Astrocyte (in vitro differentiated cells and primary cell): ENCODE data around the gene TNFRSF1B. TPM values are rescaled to one million over a fixed set of nuclear protein-coding genes. Genes with fewer than 3 reads are reported as not detected.
"Not testable (repeated sequence)": the region's sequence is repeated elsewhere in the genome, so short reads cannot be mapped to it uniquely, and the experiment has no call there.

ENCODE experiments used
- DNase-seq: peaks from one replicate; pipeline ENCODE4 v3.0.0-alpha.2; 2010; ENCODE audit warnings: low read depth
- FAIRE-seq: peaks from 2 replicates; lab custom pipeline; 2011; peaks lifted over from hg19 to GRCh38; lab: Jason Lieb, UNC
- H2AFZ ChIP-seq: 2 replicates; pipeline ENCODE4 v1.6.0; 2012; ENCODE audit warnings: low read depth, low read length, inconsistent platforms
- H3K27ac ChIP-seq: 2 replicates; pipeline ENCODE4 v1.5.1; 2011; ENCODE audit warnings: low read depth, low read length, inconsistent platforms
- H3K27me3 ChIP-seq: 2 replicates; pipeline ENCODE4 v1.6.0; 2011; ENCODE audit warnings: low read length, inconsistent platforms; ENCODE audit not compliant: insufficient read depth
- H3K36me3 ChIP-seq: 2 replicates; pipeline ENCODE4 v1.5.1; 2011; ENCODE audit warnings: low read length, inconsistent platforms; ENCODE audit not compliant: insufficient read depth
- H3K4me1 ChIP-seq: 2 replicates; pipeline ENCODE4 v1.5.1; 2011; ENCODE audit warnings: low read length, inconsistent platforms; ENCODE audit not compliant: insufficient read depth
- H3K4me2 ChIP-seq: 2 replicates; pipeline ENCODE4 v1.6.0; 2012; ENCODE audit warnings: low read length, inconsistent platforms
- H3K4me3 ChIP-seq: 2 replicates; pipeline ENCODE4 v1.5.1; 2011; ENCODE audit warnings: low read depth, mild to moderate bottlenecking, low read length, inconsistent platforms; ENCODE audit not compliant: insufficient read depth
- H3K79me2 ChIP-seq: 2 replicates; pipeline ENCODE4 v1.6.0; 2012; ENCODE audit warnings: mild to moderate bottlenecking, low read length, inconsistent platforms; ENCODE audit not compliant: insufficient read depth
- H3K9ac ChIP-seq: 2 replicates; pipeline ENCODE4 v1.6.0; 2012; ENCODE audit warnings: mild to moderate bottlenecking, low read length, inconsistent platforms
- H3K9me3 ChIP-seq: 2 replicates; pipeline ENCODE4 v1.5.1; 2012; ENCODE audit warnings: low read depth, mild to moderate bottlenecking, low read length, inconsistent platforms; ENCODE audit not compliant: insufficient read depth
- H4K20me1 ChIP-seq: 2 replicates; pipeline ENCODE4 v1.6.0; 2012; ENCODE audit warnings: low read length, inconsistent platforms; ENCODE audit not compliant: insufficient read depth
- H3K27ac Mint-ChIP-seq: one replicate; pipeline ENCODE4 v1.8.0; 2021; ENCODE audit warnings: mild to moderate bottlenecking, mixed read lengths; ENCODE audit not compliant: unreplicated experiment
- H3K27me3 Mint-ChIP-seq: one replicate; pipeline ENCODE4 v1.8.0; 2021; ENCODE audit warnings: low read depth, mixed read lengths; ENCODE audit not compliant: unreplicated experiment
- H3K36me3 Mint-ChIP-seq: one replicate; pipeline ENCODE4 v1.8.0; 2021; ENCODE audit warnings: low read depth, mixed read lengths; ENCODE audit not compliant: unreplicated experiment
- H3K4me1 Mint-ChIP-seq: one replicate; pipeline ENCODE4 v1.8.0; 2021; ENCODE audit warnings: low read depth, mixed read lengths; ENCODE audit not compliant: unreplicated experiment
- H3K4me3 Mint-ChIP-seq: one replicate; pipeline ENCODE4 v1.8.0; 2021; ENCODE audit warnings: mild to moderate bottlenecking, moderate library complexity, mixed read lengths; ENCODE audit not compliant: unreplicated experiment
- H3K9me3 Mint-ChIP-seq: one replicate; pipeline ENCODE4 v1.8.0; 2021; ENCODE audit warnings: mild to moderate bottlenecking, mixed read lengths; ENCODE audit not compliant: unreplicated experiment
- EZH2 ChIP-seq: IDR thresholded peaks from 2 replicates; pipeline ENCODE4 v1.6.1; 2012; ENCODE audit warnings: mild to moderate bottlenecking, low read length, inconsistent platforms; ENCODE audit not compliant: insufficient read depth
- total RNA-seq: library from RNA; stranded (reverse); gene quantifications from 2 replicates; pipeline ENCODE4 v1.2.1, GENCODE V29; 2021
- TF ChIP-seq, protein P1 (sequence below): IDR thresholded peaks from 2 replicates; pipeline ENCODE4 v1.5.1; 2011; ENCODE audit warnings: low read depth, mild to moderate bottlenecking, inconsistent platforms, low read length, moderate library complexity; ENCODE audit not compliant: insufficient read depth

TNFRSF1B gene
- total RNA-seq, 1 donor from 2014 or later: 0.09 TPM

DNA sequence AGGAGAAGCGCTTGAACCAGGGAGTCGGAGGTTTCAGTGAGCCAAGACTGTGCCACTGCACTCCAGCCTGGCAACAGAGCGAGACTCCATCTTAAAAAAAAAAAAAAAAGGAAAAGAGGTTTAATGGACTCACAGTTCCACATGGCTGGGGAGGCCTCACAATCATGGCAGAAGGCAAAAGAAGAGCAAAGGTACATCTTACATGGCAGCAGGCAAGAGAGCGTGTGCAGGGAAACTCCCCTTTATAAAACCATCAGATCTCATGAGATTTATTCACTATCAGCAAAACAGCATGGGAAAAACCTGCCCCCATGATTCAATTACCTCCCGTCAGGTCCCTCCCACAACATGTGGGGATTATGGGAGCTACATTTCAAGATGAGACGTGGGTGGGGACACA is 57.3 kb downstream of the TNFRSF1B start:
- not testable (repeated sequence) for H3K9ac ChIP-seq, H3K27ac ChIP-seq, H3K4me3 Mint-ChIP-seq, H3K4me3 ChIP-seq, H2AFZ ChIP-seq, DNase-seq, H3K27ac Mint-ChIP-seq, H3K27me3 ChIP-seq, H3K36me3 Mint-ChIP-seq, H3K9me3 ChIP-seq, H3K4me1 Mint-ChIP-seq, H4K20me1 ChIP-seq, H3K79me2 ChIP-seq, H3K4me1 ChIP-seq, H3K27me3 Mint-ChIP-seq, H3K4me2 ChIP-seq, FAIRE-seq, H3K36me3 ChIP-seq
- H3K9me3 Mint-ChIP-seq: peaks cover 18% of the 10 kb centered on the region

DNA sequence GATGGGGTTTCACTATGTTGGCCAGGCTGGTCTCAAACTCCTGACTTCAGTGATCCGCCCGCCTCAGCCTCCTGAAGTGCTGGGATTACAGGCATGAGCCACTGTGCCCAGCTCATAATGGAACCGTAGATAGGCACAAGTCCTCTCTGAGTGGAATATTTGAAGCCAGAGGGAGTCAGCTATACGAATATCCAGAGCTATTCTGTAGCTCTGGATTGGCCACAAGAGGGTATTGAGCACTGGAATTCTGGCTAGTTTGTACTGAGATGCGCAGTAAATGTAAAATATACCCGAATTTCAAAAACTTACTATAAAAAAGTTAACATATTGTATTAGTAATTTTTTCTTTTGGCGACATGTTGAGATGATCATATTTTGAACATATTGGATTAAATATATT is 62.2 kb downstream of the TNFRSF1B start:
- Histone ChIP-seq H4K20me1 (peaks cover 26% of the 10 kb centered on the region), H3K4me1 (peaks cover 8% of the 10 kb centered on the region), H3K9ac (no peak overlapping the region), H3K36me3 (no peaks in the 10 kb centered on the region), H3K4me2 (no peak overlapping the region), H2AFZ (no peak overlapping the region), H3K27ac (no peak overlapping the region), H3K27me3 (no peaks in the 10 kb centered on the region), H3K9me3 (no peaks in the 10 kb centered on the region), H3K4me3 (no peak overlapping the region), H3K79me2 (peaks cover 35% of the 10 kb centered on the region)
- no peak for TF ChIP-seq EZH2
- TF ChIP-seq, protein P1, sequence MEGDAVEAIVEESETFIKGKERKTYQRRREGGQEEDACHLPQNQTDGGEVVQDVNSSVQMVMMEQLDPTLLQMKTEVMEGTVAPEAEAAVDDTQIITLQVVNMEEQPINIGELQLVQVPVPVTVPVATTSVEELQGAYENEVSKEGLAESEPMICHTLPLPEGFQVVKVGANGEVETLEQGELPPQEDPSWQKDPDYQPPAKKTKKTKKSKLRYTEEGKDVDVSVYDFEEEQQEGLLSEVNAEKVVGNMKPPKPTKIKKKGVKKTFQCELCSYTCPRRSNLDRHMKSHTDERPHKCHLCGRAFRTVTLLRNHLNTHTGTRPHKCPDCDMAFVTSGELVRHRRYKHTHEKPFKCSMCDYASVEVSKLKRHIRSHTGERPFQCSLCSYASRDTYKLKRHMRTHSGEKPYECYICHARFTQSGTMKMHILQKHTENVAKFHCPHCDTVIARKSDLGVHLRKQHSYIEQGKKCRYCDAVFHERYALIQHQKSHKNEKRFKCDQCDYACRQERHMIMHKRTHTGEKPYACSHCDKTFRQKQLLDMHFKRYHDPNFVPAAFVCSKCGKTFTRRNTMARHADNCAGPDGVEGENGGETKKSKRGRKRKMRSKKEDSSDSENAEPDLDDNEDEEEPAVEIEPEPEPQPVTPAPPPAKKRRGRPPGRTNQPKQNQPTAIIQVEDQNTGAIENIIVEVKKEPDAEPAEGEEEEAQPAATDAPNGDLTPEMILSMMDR: no peak
- Mint-ChIP-seq H3K27me3 (no peaks in the 10 kb centered on the region), H3K4me3 (peak overlapping the region; percentile 83), H3K36me3 (no peaks in the 10 kb centered on the region), H3K4me1 (no peaks in the 10 kb centered on the region), H3K9me3 (peaks cover 6% of the 10 kb centered on the region), H3K27ac (no peak overlapping the region)
- DNase-seq: no peak
- no peak for FAIRE-seq

DNA sequence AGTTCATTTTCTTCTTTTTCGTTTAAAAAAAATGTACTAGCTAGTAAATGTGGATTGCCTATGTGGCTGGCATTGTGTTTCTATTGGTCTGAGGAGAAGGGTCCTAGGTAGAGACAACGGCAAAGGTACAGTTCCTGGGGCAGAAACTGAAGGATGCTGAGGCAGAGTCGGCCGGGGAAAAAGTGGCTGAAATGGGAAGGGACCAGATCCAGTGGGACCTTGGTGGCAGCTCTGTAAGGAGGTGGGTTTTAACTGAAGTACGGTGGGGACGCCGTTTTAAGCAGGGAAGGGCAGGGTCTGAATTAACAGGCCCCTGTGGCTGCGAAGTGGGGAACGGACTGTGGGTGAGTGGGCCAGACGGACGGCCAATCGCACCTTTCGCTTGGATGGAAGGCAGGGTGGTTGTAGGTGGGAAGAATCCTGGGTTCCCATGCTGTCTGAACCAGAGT is 62.6 kb downstream of the TNFRSF1B start:
- Histone ChIP-seq H3K27me3 (no peaks in the 10 kb centered on the region), H2AFZ (peak overlapping the region; percentile 82), H3K36me3 (no peaks in the 10 kb centered on the region), H3K4me1 (peaks cover 8% of the 10 kb centered on the region), H4K20me1 (peaks cover 26% of the 10 kb centered on the region), H3K79me2 (peaks cover 38% of the 10 kb centered on the region), H3K27ac (no peak overlapping the region), H3K4me2 (peak overlapping the region; percentile 100), H3K9me3 (no peaks in the 10 kb centered on the region), H3K9ac (peak overlapping the region; percentile 92), H3K4me3 (peak overlapping the region; percentile 91)
- TF ChIP-seq, protein P1: no peak
- TF ChIP-seq EZH2: no peak
- no peaks in the 10 kb centered on the region for H3K4me1 Mint-ChIP-seq
- H3K4me3 Mint-ChIP-seq: peak overlapping the region; percentile 83
- H3K27ac Mint-ChIP-seq: peak overlapping the region; percentile 7
- no peaks in the 10 kb centered on the region for H3K27me3 Mint-ChIP-seq
- FAIRE-seq (no peak), DNase-seq (no peak)
- H3K9me3 Mint-ChIP-seq: peaks cover 3% of the 10 kb centered on the region
- no peaks in the 10 kb centered on the region for H3K36me3 Mint-ChIP-seq
